AG08396 (cell line): ENCODE measurements around the gene ARID3B.
"Not testable (repeated sequence)": the region's sequence is repeated elsewhere in the genome, so short reads cannot be mapped to it uniquely, and the experiment has no call there.

Source experiments
- DNase-seq: peaks from one replicate; pipeline ENCODE4 v3.0.0; 2012; ENCODE audit warnings: low spot score, mixed read lengths

The ARID3B gene

DNA sequence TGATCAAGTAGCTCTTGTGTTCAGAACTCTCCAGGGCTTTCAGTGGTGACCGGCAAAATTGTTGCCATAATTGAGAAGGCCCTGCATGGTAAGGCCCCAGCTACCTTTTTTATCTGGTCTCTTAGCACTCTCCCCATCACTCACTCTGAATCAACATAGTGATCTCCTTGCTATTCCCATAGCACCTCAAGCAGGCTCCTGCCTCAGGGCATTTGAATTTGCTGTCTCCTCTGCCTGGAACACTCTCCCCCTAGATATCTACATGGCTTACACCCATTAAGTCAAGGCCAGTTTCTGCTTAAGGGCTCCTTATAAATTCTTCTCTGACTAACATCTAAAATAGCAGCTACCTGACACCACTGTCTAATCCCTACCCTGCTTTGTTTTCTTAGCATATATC, 3.3 kb upstream of the ARID3B start:
- no peak for DNase-seq

DNA sequence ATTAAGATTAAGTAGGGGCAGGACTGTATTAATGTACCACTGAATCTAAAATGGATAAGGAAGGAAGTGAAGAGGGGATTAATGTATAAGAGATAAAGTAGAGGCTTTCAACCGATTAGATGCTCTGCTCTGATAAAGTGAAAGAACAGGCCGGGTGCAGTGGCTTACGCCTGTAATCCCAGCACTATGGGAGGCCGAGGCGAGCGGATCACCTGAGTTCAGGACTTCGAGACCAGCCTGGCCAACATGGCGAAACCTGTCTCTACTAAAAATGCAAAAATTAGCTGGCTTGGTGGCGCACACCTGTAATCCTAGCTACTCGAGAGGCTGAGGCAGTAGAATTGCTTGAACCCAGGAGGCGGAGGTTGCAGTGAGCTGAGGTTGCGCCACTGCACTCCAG, 1.5 kb upstream of the ARID3B start:
- DNase-seq, result not testable (repeated sequence)

DNA sequence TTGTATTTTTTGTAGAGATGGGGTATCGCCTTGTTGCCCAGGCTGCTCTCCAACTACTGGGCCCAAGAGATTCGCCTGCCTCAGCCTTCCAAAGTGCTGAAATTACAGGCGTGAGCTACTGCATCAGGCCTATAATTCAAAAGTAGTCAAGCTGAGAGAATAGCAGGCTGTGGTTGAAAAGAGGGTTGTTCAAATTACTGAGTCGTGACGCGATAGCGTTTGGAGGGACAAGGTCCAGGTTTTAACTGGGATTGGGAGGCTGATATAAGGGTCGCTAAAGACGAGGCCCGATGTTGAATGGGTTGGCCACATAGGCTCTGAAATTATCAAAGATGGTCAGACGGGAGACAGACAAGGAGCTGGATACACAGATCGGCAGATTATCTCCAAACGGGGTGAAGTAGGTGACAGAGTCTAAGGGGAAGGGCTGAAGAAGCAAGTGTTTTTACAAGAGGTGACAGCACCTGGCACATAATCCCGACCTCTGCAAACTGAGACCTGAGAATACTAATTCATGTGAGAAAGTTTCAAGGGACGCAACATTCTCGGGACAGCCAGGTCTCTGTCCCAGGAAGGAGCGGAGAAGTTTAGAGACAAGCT, 759 bp upstream of the ARID3B start:
- DNase-seq, result no peak

DNA sequence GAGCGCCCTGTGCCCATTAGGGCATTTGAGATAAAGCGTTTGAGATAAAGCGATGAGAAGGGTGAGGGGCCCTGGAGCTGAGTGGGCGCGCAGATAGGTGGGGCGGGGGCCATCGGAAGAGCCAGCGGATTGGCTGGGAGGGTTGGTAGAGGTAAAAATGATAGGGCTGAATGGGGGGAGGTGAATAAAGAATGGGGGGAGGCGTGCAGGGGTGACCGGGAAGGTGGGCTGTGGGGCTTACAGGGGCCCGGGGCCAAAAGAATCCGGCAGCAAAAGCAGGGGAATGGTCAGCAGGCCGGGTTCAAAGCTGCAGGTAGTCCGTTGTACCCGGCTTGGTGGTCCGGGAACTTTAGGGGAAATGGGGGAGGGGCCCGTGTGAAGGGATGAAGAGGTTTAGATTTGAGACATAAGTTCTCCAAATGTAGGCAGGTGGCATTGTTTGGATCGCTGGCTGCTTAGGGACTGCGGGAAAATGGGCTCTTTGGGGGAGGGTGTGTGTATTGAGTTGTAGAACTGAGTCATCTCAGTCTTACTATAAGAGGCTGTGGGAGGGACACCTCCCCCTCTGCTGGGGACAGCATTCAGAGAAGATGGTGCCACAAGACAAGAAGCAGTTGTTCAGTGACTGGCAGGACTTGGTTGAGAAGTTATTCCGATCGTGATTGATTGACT, 610 bp downstream of the ARID3B start:
- DNase-seq, result peak; percentile 54

GRCh38 chr15:74542166-74543042, 1.4 kb downstream of the ARID3B start:
- DNase-seq, result no peak

GRCh38 chr15:74543043-74543422, 2.0 kb downstream of the ARID3B start:
- DNase-seq, result no peak

DNA sequence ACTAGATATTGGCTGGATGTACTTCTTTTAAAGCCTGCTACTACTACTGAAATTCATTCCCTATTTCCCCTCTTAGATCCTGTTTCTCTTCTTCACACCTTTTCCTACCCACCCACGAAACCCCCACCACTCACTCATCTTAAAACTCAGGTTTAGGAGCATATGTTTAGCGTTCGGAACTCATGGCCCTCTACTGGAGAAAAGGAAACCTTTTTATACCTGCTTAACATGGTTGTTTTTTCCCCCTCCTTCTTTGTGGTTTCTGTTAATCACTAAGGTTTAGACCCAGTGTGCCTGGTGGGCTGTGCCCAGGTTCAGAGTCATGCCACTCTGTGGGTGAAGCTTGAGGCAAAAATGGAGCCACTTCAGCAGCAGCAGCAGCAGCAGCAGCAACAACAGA, 2.6 kb downstream of the ARID3B start:
- no peak for DNase-seq

DNA sequence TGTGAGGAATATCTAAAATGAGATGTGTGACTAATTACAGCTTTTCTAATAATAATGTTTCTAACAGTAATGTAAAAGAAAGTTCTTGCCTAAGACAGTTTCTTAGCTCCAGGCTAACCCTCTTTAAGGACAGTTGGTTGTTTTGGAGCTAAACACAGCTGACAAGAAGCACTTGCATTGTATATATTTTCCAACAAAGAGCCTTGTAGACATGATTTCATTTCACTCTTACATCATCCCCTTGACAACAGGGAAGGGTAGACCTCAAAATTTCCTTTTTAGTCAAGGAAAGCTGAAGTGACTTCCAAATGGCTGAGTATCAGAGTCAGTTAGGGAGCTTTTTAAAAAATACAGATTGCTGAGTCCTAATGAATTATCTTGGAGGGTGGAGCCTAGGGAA, 4.1 kb downstream of the ARID3B start:
- DNase-seq, result no peak

- peak; percentile 97 for DNase-seq
Measured at GRCh38 chr15:74545776-74546656, 5.0 kb downstream of the ARID3B start.

- DNase-seq, result no peak
Measured at GRCh38 chr15:74547616-74548015, 6.6 kb downstream of the ARID3B start.

DNA sequence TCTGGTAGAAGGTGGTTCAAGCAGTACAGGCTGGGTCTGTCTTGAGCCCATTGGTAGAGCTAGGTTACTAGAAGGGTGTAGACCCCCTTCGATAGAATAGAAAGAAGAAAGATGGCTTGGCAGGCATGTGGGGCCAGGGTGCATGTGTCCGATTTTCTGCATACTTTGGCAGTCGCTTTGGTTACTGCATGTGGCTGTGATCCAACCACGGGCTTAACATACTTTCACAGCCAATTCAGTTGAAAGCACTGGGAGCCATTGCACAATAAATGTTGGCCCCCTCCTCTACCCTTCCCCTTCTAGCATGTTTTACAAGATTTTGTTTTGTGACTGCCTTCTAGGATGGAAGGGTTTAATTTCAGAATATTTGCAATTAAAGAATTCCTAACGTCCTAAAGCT, 7.2 kb downstream of the ARID3B start:
- no peak for DNase-seq

DNA sequence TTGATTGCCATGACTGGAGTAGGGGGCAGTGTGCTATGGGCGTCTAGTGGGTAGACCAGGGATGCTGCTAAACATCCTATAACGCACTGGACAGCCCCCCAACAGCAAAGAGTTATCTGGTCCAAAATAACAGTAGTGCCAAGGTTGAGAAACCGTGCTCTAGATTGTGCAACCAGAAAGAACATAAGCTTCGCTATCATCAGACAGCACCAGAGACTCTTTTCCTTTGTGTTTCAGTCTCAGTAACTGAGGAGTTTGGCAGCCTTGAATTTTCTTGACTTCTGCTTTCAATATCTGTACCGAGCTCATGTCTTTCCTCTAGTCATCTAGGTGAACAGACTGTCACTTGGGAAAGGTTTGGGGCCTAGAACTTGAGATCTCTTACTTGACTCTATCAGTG, 8.8 kb downstream of the ARID3B start:
- no peak for DNase-seq

DNA sequence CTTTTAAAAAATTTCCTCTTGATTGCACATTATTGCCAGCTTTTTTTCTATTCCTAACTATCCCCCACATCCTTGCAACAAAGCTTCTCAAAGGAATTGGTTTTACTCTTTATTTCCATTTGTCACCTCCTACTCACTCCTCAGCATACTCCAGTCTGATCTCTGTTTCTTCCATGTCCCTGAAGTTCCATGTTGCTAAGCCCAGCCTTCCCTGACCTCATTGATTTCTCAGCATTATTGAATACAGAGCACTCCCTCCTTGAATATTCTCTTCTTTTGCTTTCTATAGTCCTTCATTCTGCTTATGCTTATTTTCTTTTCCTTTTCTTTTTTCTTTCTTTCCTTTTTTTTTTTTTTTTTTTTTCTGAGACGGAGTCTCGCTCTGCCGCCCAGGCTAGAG, 10.7 kb downstream of the ARID3B start:
- DNase-seq, result no peak

DNA sequence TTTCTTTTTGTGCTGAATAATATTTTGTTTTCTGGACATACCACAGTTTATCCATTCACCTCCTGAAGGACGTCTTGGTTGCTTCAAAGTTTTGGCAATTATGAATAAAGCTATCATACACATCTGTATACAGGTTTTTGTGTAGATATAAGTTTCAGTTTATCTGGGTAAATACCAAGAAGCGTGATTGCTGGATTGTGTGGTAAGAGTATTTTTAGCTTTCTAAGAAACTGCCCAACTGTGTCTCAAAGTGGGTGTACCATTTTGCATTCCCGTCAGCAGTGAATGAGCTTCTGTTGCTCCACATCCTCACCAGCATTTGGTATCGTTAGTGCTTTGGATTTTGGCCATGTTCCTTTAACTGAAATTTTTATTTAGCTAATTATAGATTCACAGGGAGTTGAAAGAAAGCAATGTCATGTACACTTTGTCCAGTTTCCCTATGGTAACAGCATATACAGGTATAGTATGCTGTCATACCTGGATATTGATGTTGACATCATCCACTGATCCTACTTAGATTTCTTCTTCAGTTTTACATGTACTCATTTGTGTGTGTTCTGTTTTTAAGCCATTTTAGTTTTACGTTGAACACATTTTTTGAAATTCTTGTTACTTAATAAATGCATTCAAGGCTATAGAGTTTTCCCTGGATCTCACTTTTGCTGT, 11.9 kb downstream of the ARID3B start:
- no peak for DNase-seq

DNA sequence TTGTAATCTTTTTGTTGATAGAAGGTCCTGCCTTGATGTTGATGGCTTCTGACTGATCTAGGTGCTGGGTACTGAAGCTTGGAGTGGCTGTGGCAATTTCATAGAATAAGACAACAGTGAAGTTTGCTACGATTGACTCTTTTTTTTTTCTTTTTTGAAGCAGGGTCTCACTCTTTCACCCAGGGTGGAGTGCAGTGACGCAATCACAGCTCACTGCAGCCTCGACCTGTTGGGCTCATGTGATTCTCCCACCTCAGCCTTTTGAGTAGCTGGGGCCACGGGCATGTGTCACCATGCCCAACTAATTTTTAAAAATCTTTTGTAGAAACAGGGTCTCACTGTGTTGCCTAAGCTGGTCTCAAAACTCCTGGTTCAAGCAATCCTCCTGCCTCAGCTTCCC, 14.2 kb downstream of the ARID3B start:
- DNase-seq, result no peak

DNA sequence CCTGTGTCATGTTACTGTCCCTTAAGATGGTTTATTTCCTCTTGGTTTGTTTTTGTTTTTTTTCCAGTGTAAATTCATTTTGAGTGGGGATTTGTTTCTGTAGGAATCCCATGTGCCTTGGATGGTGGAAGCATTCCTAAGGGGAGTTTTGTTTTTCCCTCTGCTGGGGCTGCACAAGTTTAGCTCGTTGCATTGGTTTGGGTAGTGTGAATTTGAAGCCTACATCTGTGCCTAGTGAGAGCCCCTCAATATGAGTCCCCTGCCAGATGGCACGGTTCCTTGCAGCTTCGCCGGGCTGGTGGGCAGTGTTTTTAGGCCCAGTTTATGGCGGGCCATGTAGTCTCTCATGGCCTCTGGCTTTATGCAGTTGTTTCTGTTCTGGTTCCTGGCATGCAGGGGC, 17.7 kb downstream of the ARID3B start:
- no peak for DNase-seq

DNA sequence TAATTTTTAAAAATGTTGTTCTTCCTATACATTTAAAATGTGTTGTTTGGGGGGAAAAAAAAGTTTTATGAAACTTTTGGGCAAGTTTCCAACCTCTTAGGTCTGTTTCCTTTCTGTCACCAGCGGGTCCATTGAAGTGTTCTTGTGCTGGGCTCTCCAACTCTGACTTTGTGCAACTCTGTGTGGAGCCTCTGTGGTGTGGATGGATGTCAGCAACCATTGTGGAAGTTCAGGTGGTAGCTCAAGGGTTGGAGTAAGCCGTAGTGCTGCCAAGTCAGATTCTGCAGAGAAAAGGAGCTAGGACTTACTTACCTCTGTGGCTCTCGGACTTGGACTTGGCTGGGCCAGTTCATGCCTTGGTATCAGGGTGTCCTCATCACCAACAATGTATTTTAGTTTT, 22.4 kb downstream of the ARID3B start:
- no peak for DNase-seq

GRCh38 chr15:74564182-74564581, 23.2 kb downstream of the ARID3B start:
- no peak for DNase-seq

DNA sequence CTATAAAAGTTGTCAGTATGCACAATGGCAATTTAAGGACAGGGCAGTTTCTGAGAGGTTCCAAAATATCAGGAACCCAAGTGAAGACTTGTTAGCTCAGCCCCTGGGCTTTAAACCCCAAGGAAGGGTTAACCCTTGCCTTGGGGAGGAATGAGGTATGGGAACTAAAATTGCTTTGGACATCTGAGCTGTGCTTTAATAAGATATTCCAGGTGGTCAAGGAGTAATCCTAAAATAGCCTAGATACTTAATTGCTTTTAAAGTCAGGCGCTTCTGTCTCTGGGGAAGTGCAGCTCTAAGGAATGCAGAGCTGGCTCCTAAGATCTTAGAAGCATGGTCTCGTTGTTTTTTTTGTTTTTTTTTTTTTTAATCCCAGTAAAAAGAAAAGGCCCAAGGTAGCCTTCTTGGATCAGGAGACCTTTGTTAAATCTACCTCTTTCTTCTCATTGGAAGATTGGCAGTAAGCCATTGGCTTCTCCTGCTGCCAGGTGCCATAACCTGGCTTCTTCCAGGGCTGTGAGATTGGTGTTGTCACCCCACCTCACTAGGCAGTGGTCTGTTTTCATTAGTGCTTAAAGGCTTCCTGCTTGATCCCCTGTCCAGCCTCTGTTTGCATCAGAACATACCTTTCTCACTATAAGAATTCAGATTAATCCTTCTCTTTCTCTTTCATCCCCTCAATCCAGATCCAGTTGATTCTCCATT, 24.5 kb downstream of the ARID3B start:
- no peak for DNase-seq

- no peak for DNase-seq
Measured at GRCh38 chr15:74568594-74568993, 27.6 kb downstream of the ARID3B start.

DNA sequence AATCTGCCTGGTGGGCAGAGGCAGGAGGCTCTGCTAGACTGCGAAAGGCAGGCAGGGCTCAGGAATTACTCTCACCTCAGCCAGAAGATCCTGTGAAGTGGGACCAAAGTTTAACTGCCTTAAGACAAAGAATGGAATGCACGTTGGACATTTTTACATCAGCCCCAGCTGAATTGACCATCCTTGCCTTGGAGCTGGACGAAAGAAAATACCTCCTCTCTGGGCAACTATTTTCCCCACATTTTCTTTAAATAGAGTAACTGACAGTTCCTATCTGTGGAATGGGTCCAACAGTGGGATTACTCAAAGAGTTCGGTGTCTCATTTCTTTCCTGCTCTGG, 28.7 kb downstream of the ARID3B start:
- no peak for DNase-seq
